GM11168 (cell line): ENCODE measurements around the gene LDLRAD3.
"Not testable (repeated sequence)": the region's sequence is repeated elsewhere in the genome, so short reads cannot be mapped to it uniquely, and the experiment has no call there.

Experiments
- in situ Hi-C: fragments of 300-500 bp; cut with MboI; formaldehyde crosslinking; loops from one replicate; pipeline ENCODE4 v1.12.0; 2022; ENCODE audit warnings: low sequenced_read_pairs; ENCODE audit not compliant: unreplicated experiment

The LDLRAD3 gene, protein sequence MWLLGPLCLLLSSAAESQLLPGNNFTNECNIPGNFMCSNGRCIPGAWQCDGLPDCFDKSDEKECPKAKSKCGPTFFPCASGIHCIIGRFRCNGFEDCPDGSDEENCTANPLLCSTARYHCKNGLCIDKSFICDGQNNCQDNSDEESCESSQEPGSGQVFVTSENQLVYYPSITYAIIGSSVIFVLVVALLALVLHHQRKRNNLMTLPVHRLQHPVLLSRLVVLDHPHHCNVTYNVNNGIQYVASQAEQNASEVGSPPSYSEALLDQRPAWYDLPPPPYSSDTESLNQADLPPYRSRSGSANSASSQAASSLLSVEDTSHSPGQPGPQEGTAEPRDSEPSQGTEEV

DNA sequence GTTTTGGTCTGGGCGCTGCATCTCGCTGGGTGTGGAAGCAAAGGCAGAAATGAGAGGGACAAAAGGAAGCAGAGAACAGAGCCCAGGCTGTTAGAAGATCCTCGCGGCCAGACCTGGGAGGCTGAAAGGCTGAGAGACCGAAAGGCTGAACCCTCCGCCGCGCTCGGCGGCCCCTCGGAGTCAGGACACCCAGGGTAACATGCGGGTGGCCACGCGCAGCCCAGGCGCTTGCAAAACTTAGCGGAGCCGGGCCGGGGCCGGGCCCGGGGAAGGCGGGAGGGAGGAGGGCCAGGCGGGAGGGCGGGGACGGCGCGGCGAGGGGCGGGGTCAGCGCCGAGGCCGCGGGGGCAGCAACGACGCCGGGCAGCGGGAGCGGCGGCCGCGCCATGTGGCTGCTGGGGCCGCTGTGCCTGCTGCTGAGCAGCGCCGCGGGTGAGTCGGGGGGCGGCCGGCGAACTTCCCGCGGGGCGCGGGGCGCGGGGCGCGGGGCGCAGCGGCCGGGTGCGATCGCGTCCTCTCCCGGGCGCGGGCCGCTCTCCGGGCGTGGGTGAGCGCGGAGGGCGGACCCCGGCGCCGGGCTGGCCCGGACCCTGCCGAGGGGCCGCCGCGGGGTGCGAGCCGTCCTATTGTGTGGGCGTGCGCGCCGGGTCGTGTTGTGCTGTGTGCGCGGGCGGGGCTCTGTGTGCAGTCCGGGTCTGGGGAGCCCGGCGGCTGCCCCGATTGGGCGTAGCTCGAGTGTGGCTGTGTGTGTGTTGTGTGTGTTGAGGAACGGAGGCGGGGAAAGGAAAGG, at the start of gene LDLRAD3:
TSS of gene LDLRAD3 (plus strand) at position 350 of the 790 bp plus-strand sequence. CDS start at position 387, 37 bp downstream.
- in situ Hi-C loops = no loop called here

DNA sequence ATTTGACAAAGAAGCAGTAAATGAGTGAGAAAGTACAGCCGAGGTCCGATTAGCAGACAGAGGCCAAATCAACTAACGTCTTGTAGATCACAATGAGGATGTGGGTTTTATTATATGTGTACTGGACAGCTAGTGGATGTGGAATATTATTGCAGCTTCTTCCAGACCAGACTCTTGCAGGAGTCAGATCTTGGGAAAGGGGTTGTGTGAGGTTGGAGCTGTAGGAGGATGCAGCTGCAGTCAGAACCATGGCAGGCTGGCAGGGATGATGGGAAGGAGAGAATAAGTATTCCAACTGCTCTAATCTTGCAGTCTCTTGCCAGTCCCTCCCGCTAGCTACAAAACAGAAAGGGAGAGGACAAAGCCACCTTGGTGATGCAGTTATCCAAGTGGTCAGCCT, 46.8 kb upstream of the LDLRAD3 start:
- in situ Hi-C loops = no loop called here

DNA sequence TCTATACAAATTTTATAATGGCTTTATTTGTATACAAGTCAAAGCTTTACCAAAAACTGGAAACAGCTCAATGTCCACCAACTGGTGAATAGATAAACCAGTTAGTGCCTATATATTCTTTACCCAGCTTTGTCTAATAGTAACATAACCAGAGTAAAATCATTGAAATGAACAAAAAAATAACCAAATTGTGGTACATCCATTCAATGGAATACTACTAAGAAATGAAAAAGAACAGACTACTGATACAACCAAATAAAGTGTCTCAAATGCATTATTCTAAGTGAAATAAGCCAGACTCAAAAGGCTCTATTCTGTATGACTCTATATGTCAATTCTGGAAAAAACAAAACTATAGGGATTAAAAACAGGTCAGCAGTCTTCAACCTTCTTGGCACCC, 40.9 kb upstream of the LDLRAD3 start:
- in situ Hi-C loops = no loop called here

DNA sequence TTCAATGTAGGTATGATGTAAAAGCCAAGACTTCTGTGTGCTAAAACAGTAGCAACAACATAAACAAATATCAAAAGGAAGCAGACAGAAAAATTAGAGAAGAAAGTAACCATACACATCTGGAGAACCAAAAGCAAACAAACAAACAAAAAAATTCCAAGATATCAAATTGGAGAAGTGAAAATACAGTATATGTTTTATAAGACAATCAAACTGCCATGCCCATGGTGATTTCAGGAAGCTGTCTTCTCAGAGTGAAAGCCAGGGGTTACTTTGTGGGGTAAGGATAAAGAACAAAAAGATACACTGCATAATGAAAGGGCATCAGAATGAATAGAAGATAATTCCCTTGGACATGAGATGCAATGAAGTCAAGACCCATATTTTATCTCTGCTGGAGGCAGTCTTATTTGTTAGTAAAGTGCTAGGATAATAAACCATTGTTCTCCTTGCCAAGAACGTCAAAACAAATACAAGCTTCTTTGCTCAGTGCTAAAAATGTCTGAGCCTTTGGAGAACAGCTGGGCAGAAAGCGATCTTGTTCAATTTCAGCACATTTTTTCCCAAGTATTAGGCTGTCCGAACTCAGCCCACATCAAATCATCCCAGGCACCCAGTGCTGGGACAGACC, 38.1 kb upstream of the LDLRAD3 start:
- in situ Hi-C loops = no loop called here

DNA sequence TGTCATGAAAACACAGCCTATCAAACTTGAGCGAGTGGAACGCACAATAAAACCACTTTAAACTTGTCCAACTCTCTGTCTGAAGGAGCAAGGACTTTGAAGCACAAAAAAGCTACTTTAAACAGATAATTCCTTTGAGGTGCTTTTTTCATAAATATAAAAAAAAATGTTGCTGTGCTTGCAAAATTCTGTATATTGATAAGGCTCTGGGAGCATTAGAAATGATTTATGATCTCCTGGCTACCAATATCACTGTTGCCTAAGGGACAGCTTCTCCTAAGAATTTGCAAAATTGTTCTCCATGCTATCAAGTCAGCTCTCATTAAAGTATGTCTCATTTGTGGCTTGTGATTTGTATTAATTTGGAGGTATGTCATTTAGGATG, 37.6 kb upstream of the LDLRAD3 start:
- in situ Hi-C loops = no loop called here

DNA sequence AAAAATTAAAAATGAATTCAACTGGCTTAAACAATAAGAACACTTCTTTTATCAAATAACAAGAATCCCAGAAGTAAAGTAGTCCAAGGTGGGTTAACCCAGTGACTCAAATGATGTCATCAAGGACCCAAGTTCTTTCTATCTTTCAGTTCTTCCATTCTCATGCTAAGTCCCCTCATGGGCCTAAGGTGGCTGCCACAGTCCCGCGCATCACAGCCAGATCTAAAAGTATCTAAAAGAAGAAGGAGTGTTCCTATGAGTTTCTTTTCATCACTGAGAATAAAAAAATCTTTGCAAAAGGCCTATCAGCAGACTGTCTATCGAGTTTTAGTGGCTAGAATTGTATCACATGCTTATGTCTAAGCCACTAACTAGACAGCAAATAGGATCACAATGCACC, 37.2 kb upstream of the LDLRAD3 start:
- in situ Hi-C loops = no loop called here

DNA sequence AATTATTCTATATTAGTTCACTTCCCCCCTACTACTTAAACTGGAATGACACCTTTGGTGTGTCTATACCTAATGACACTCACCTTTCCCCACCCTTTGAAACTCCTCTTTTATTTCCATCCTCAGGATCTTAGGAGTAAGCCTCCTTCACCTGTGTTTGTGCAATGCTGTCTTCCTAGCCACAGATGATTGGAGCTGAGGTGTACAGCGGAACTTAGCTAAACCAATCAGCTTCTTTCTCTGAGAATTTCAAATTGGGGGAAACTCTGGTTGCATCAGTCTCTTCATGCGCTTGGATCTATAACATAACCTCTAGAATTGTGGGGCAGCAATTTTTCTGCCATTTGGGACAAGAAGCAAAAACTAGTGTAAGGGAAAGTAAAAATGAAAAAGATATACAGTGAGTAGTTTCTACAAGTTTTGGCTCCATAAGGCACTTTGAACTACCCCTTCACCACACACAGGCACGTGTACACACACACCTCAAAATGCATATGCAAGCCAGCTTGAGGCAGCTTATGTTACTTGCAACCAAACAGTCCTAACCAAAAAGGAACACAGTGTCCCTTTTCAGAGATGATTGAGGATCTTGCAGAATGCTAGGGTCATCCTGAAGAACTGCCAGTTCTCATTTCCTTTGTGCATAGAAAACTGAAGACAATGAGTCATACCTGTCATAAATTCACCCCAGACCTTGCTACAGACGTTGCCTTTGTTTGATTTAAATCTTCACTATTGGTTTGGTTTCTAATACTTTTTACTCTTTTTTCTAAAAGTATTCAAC, 36.0 kb upstream of the LDLRAD3 start:
- in situ Hi-C loops = no loop called here

DNA sequence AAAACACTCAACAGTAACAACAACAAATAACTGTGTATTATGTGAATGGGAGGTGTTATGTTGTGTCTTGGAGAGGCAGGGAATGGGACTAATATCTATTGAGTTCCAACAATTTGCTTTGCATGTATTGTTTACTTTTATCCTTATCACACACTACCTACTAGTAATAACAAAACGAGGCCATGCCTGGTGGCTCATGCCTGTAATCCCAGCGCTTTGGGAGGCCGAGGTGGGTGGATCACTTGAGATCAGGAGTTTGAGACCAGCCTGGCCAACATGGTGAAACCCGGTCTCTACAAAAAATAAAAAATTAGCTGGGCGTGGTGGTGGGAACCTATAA, 35.5 kb upstream of the LDLRAD3 start:
- in situ Hi-C loops = not testable (repeated sequence)

DNA sequence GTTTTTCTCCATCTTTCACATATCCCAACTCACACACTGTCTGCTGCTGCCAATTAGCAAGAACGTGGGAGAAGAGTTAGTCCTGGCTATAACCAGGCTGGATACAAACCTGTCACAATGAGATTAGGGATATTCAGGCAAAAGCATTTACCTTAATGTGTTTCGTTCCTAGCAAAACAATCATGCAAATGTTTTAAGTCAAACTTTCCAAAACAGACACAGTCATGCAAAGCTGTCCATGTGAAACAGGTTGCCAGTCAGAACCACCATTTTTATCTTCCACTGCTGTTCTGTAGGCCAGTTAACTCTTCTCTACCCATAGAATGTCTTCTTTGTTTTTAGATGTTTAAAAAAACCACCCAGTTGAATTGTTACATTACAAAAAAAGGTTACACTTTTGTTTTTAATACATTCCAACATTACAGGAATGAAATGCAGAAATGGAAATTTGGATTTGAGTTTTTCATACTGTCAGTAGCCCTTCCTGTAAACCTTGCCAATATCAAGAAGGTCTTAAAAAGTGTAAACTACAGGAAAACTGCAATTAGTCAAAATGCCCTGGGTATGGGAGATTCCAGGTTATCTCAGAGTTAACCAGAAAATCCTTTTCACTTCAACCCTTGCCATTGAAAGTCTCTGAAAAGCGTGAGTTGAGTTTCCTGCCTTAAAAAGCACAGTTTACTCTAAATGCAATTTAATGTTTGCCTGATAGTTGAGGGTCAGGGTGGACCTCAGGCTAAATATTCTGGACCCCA, 34.2 kb upstream of the LDLRAD3 start:
- in situ Hi-C loops = no loop called here

DNA sequence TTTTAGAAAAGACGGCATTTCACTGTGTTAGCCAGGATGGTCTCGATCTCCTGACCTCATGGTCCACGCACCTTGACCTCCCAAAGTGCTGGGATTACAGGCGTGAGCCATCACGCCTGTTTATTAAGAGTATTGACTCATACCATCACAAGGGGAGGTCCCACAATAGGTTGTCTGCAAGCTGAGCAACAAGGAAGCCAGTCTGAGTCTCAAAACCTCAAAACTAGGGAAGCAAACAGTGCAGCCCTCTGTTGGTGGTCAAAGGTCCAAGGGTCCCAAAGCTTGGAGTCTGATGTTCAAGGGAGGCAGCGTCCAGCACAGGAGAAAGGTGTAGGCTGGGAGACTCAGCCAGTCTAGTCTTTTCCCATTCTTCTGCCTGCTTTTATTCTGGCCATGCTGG, 32.8 kb upstream of the LDLRAD3 start:
- in situ Hi-C loops = no loop called here

DNA sequence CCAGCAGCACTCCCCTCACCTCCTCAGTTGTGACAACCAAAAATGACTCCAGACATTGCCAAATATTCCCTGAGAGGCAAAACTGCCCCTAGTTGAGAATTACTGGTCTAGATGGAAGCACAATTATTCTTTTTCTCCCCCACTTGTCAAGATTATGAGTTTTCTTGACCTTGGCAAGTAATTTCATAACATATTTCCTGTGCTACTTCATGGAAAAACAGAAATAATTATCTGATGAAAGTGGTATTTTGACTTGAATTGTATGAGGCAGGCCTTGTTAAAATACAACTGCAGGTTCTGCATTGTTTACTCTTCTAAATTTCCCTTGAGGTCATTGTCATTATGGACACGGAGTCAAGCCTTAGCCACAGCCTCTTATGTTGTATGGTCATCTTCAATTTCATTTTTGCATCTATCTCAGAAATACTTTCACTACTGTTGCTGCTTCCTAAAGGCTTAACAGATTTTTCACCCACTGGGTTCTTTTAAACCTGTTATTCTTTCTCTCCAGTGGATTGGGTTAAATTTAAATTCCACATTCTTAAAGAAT, 32.2 kb upstream of the LDLRAD3 start:
- in situ Hi-C loops = no loop called here

DNA sequence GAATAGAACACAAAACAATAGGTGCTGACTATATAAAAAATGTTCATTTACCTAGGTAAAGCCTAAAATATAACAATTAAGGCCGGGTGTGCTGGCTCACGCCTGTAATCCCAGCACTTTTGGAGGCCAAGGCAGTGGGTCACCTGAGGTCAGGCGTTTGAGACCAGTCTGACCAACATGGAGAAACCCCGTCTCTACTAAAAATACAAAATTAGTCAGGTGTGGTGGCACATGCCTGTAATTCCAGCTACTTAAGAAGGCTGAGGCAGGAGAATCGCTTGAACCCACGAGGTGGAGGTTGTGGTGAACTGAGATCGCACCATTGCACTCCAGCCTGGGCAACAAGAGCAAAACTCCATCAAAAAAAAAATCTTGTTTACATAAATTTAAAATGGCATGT, 31.4 kb upstream of the LDLRAD3 start:
- in situ Hi-C loops = not testable (repeated sequence)

DNA sequence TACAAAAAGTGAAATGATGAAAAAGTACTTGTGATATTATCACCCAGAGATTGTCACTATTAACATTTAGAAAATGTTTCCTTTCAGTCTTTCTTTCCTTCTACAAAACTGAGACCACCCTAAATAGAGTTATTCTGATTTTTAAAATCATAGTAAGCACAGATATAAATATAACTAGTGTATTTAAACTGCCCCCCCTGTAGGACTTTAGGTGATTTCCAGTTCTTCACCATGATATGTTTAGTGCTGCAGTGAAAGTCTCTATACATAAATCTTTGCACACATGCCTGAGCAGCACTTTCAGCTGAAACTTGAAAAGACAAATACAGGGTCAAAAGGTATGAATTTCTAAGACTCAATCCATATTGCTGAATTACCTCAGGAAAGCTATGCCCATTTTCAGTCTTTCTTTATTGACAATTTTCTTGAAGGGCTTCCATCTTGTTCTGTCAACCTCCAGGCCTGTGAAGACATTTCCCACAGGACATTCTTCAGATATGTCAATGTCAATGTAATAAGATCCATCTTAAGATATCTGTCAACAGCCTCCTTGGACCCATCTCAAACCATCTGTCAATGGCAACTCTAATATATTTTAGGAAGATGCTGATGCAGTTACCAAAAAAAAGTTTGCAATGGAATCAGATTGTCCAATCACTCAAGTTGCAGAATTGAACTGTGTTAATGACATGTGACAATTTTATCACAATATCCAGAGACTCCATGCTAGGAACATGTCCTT, 30.8 kb upstream of the LDLRAD3 start:
- in situ Hi-C loops = no loop called here

DNA sequence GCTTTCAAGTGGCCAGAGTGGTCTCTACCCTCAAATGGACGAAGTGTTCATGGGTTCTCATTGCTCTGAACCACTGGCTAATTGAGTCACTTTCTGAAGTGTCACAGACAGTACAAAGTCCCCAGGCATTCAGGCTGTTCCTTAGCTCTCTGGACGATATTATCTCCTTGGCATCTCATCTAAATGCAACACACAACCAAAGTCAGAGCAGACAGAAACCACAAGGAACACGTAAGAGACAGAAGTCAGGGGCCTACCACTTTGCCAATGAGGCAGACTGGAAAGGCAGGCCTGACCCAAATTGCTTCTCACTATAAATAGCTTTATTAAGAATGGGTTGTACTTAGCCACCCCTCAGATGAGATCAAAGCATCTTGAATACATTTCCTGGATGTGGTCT, 29.0 kb upstream of the LDLRAD3 start:
- in situ Hi-C loops = no loop called here

DNA sequence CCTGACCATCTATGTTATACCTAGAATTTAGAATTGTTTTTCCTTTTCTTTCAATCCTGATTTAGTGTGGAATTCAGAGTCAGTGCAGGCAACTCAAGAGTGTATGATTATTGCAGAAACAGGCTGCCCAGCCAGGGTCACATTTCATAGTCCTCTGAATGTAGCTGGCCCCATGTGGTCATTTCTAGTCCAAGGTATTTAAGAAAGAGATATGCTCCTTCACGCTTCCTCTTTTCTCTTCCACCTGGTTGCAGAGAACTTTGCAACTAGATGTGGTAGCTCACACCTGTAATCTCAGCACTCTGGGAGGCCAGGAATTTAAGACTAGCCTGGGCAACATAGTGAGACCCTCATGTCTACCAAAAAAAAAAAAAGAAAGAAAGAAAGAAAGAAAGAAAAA, 27.6 kb upstream of the LDLRAD3 start:
- in situ Hi-C loops = no loop called here

DNA sequence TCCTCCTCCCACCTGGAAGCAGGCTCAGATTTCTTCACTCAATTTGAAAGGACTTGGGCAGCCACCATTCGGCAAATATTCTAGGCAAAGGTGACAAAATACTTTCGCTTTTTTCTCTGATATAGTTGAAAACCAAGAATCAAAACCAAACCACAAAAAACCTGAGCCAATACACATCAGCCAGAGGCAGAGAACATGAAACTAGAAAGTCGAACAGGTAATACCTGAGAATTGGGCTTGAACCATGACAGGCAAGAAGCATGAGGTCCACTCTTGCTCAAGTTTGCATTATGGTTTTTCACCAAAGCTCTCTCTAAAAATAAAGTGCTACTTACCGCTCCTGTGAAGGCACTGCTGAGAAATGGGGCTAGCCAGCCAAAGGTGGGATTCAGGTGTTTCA, 26.2 kb upstream of the LDLRAD3 start:
- in situ Hi-C loops = no loop called here

DNA sequence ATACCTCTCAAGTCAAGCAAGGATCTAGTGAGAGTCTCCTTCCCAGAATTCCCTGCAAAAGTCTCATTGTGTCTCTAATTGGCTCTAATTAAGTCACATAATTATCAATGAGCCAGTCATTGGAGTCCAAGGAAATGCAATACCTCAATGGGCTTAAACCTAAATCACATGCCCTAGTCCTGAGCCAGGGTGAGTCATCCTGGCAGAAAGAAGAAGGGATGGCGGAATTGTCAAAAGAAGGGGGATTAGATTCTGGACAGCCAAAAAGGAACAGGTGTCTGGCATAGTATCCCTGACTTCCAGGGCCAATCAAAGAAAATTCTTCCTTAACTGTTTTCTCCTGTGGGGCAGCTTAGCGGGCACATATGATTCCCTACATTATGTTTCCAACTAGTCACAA, 25.1 kb upstream of the LDLRAD3 start:
- in situ Hi-C loops = no loop called here

DNA sequence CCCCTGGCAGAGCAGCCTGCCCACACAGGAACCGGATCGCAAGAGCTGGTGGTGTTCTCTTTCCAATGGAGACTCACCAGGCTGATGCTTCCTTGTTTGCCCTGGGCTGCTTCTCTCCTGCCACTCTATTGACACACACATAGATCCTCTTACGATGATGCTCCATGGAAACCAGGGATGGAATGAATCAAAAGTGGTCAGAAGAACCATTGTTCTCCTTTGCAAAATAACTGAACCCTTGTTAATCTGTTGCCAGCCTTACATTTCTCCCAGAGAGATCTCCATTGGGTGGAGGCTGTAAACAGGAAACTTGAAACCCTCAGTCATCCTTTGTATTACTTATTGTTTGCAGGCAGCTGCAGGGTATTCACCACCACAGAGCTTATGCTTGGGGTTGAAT, 24.6 kb upstream of the LDLRAD3 start:
- in situ Hi-C loops = no loop called here

DNA sequence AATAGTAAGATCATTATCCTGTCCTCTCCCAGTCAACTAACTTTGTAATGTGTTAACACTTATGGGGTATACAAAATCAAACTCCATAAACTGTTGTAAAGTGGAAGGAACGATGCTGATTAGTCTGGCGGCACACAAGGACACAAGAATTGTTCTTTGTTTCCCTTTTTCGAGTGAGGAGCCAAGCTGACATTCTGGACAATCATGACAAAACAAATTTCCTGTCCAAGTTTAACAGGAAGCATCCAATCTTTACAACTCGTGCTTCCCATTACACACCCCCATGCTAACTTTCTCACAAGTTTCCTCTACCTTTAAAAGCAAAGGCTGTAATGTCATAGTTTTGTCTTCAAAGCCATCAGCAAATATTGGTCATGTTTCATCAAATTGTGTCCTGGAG, 20.4 kb upstream of the LDLRAD3 start:
- in situ Hi-C loops = no loop called here
